HG03432 (cell line): ENCODE measurements around the gene CKS2.

Source experiments
- ATAC-seq: cut with Tn5 transposase; IDR thresholded peaks from one replicate; pipeline ENCODE4 v1.9.1; 2021; ENCODE audit warnings: mild to moderate bottlenecking, moderate library complexity; ENCODE audit not compliant: unreplicated experiment

CKS2 gene

GRCh38 chr9:89363921-89364665, 53.1 kb downstream of the CKS2 start:
- ATAC-seq, result no peak

- no peak for ATAC-seq
Observed at GRCh38 chr9:89364666-89365531, 53.9 kb downstream of the CKS2 start.

GRCh38 chr9:89365532-89365912, 54.5 kb downstream of the CKS2 start:
- no peak for ATAC-seq
